ENCODE results near the gene OR56A1.
"Not testable (repeated sequence)": the region's sequence is repeated elsewhere in the genome, so short reads cannot be mapped to it uniquely, and the experiment has no call there.

Gene OR56A1, protein sequence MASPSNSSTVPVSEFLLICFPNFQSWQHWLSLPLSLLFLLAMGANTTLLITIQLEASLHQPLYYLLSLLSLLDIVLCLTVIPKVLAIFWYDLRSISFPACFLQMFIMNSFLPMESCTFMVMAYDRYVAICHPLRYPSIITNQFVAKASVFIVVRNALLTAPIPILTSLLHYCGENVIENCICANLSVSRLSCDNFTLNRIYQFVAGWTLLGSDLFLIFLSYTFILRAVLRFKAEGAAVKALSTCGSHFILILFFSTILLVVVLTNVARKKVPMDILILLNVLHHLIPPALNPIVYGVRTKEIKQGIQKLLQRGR

DNA sequence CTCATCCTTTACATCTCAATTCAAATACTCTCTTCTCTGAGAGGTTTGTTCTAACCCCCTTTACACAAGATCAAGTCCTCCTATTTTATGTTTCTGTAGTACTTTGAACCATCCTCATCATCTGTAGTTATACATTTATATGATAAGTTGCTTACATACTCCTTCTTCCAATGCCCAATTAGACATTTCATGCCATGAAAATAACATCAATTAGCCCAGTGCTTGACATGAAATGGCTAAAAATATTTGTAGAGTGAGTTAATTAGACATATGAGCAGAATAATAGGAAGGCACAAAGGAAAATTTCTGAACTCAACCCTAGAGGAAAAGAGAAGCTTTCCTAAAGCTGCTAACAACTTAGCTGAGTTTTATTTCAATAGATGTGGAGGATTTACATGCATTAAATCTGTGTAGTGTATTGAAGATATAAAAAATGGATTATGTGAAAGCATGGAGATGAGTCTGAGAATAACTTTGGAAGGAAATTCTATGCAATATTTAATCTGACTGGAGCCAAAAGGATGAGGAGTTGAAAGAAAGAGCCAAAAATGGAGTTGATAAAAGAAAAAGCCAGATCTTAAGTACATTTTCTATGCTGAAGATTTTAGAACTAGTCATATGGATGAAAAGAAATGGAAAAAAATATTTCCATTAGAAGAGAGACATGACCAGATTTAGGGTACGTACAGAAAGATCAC lies at the start of gene OR56A1:
OR56A1 (minus strand) TSS at position 51 of the 698 bp plus-strand sequence. CDS start 3,066 bp downstream, outside the sequence.
- Histone ChIP-seq H3K4me3 (ENCODE audit: low read length) (no peak within 1 kb of the TSS), H3K9me3 (ENCODE audit: control insufficient read depth, low read length) (no peaks in the 10 kb centered on the region), H3K4me1 (ENCODE audit: control insufficient read depth, insufficient read depth, low read length) (no peaks in the 10 kb centered on the region), H3K9ac (ENCODE audit: low read length) (no peak within 1 kb of the TSS), H3K27me3 (ENCODE audit: control insufficient read depth, insufficient read depth, low read length) (no peaks in the 10 kb centered on the region), H3K36me3 (ENCODE audit: control insufficient read depth, insufficient read depth, low read length) (no peaks in the 10 kb centered on the region)

DNA sequence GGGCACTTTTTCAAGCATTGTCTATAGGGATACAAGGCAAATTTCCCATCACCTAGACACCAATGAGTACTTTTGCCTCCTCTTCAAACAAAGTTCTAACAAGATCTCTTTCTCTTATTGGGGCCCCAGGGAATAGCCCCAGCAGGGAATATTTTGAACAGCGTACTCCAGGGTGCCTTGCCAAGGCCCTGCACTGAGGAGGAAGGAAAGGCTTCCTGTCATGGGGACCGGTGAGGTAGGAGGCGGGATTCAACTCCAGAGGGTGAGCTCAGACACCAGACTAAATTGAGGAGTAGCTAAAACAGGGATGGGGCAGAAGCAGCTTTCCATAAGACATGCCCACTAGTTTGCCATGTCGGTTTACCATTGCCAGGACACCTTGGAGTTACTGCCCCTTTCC lies 48.9 kb upstream of the OR56A1 start:
- Histone ChIP-seq H3K4me1 (ENCODE audit: control insufficient read depth, insufficient read depth, low read length) (no peaks in the 10 kb centered on the region), H3K27me3 (ENCODE audit: control insufficient read depth, insufficient read depth, low read length) (no peaks in the 10 kb centered on the region), H3K9ac (ENCODE audit: low read length) (no peak overlapping the region), H3K4me3 (ENCODE audit: low read length) (no peak overlapping the region), H3K9me3 (ENCODE audit: control insufficient read depth, low read length) (no peaks in the 10 kb centered on the region), H3K36me3 (ENCODE audit: control insufficient read depth, insufficient read depth, low read length) (no peaks in the 10 kb centered on the region)

DNA sequence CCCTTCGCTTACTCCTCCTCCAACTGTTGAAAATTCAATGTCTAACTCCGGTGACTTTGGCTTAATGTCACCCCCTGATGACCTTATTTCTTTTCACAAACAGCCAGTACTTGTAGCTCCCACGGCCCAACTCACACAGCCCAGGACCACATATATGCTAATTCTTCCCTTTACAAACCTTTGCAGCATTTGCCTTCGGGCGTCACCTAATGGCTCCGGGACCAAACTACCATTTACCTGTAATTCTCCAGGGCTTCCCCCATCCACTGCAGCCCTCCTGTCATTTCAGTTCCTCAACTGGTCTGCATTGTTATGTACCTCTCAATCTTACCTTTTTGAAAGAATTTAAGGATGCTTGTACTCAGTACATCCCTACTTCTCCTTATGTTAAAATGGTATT lies 47.2 kb upstream of the OR56A1 start:
- Histone ChIP-seq H3K36me3 (ENCODE audit: control insufficient read depth, insufficient read depth, low read length) (no peaks in the 10 kb centered on the region), H3K9me3 (ENCODE audit: control insufficient read depth, low read length) (no peaks in the 10 kb centered on the region), H3K4me3 (ENCODE audit: low read length) (no peak overlapping the region), H3K4me1 (ENCODE audit: control insufficient read depth, insufficient read depth, low read length) (no peaks in the 10 kb centered on the region), H3K9ac (ENCODE audit: low read length) (no peak overlapping the region), H3K27me3 (ENCODE audit: control insufficient read depth, insufficient read depth, low read length) (no peaks in the 10 kb centered on the region)

DNA sequence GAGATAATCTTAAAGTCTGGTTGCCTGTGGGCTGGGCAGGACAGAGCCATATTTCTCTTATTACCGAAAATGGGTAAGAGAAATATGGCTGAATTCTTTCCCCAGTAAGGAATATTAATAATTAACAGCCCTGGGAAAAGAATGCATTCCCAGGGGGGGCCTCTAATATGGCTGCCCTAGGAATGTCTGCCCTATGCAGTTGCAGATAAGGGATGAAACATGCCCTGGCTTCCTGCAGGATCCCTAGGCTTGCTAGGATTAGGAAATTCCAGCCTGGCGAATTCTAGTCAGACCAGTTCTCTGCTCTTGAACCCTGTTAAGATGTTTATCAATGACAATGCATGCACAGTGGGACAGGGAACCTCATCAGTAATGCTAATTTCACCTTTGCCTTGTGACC lies 45.9 kb upstream of the OR56A1 start:
- H3K9me3 ChIP-seq (ENCODE audit: control insufficient read depth, low read length); H3K4me1 ChIP-seq (ENCODE audit: control insufficient read depth, insufficient read depth, low read length); H3K9ac ChIP-seq (ENCODE audit: low read length); H3K4me3 ChIP-seq (ENCODE audit: low read length); H3K27me3 ChIP-seq (ENCODE audit: control insufficient read depth, insufficient read depth, low read length); H3K36me3 ChIP-seq (ENCODE audit: control insufficient read depth, insufficient read depth, low read length): not testable (repeated sequence)

DNA sequence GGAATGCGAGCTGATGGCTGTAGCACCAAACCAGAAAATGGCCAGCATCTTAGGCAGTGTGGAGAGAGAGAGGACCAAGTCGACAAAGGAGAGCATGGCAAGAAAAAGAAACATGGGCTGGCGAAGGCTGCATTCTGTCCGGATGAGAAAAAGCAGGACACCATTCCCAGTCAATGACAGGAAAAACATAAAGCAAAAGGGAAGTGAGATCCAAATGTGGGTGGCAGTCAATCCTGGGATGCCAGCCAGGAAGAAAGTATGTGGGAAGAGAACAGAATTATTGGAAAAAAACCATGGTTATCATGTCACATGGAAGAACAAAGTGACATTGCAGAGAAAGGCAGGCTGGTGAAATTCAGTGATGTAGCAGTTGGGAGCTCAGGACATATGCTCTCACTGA lies 36.9 kb upstream of the OR56A1 start:
- Histone ChIP-seq H3K4me3 (ENCODE audit: low read length) (no peak overlapping the region), H3K9ac (ENCODE audit: low read length) (no peak overlapping the region), H3K27me3 (ENCODE audit: control insufficient read depth, insufficient read depth, low read length) (no peaks in the 10 kb centered on the region), H3K4me1 (ENCODE audit: control insufficient read depth, insufficient read depth, low read length) (no peaks in the 10 kb centered on the region), H3K36me3 (ENCODE audit: control insufficient read depth, insufficient read depth, low read length) (no peaks in the 10 kb centered on the region), H3K9me3 (ENCODE audit: control insufficient read depth, low read length) (no peaks in the 10 kb centered on the region)

DNA sequence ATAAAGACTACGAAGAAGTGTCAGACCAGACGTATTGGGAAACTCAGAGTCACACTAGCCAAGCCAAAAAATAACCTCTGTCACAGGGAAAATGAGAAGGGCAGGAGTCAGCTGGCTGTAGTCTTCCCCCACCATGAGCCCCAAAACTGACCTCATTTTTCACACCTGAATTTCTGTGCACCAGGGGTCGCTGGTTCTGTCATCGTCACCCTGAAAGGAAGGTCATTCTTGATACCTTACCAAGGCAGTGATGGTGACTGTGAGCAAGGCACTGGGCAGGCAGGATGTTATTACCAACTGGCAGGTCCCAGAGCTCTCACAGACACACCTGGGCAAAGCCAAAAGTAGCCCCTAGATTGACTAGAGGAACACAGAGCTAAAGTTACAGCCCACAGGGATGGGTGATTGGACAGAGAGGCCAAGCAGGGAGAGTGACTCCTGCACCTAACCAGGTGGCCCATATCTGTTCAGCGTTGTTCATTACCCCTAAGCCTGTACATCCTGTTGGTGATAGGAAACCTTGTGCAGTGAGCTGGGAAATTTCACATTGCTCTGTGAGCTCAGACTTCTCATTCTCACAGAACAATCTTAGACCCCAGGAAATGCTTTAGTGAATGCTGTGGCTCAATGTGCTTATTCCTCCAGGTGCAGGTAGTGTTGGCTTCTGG lies 32.3 kb upstream of the OR56A1 start:
- Histone ChIP-seq H3K36me3 (ENCODE audit: control insufficient read depth, insufficient read depth, low read length) (no peaks in the 10 kb centered on the region), H3K9ac (ENCODE audit: low read length) (no peak overlapping the region), H3K27me3 (ENCODE audit: control insufficient read depth, insufficient read depth, low read length) (no peaks in the 10 kb centered on the region), H3K9me3 (ENCODE audit: control insufficient read depth, low read length) (no peaks in the 10 kb centered on the region), H3K4me1 (ENCODE audit: control insufficient read depth, insufficient read depth, low read length) (no peaks in the 10 kb centered on the region), H3K4me3 (ENCODE audit: low read length) (no peak overlapping the region)

DNA sequence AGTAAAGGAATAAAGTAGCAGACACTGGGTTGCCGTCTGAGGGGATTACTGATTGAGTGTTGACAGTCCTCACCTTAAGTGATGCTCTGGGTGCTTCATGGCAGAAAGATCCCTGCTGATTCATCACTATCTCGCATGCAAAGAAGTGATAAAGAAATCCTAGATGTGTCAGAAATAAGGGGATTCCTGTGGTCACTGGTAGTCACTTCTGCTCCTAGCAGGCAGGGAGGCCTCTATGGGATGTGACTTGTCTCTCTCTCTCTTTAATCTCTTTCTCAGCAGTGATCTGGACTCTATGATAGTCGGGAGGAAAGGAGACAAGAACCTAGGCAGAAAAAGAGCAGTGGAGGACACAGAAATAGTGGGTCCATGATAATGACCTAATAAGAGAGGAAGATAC lies 30.9 kb upstream of the OR56A1 start:
- Histone ChIP-seq H3K9me3 (ENCODE audit: control insufficient read depth, low read length) (no peaks in the 10 kb centered on the region), H3K4me1 (ENCODE audit: control insufficient read depth, insufficient read depth, low read length) (no peaks in the 10 kb centered on the region), H3K27me3 (ENCODE audit: control insufficient read depth, insufficient read depth, low read length) (no peaks in the 10 kb centered on the region), H3K9ac (ENCODE audit: low read length) (no peak overlapping the region), H3K36me3 (ENCODE audit: control insufficient read depth, insufficient read depth, low read length) (no peaks in the 10 kb centered on the region), H3K4me3 (ENCODE audit: low read length) (no peak overlapping the region)

DNA sequence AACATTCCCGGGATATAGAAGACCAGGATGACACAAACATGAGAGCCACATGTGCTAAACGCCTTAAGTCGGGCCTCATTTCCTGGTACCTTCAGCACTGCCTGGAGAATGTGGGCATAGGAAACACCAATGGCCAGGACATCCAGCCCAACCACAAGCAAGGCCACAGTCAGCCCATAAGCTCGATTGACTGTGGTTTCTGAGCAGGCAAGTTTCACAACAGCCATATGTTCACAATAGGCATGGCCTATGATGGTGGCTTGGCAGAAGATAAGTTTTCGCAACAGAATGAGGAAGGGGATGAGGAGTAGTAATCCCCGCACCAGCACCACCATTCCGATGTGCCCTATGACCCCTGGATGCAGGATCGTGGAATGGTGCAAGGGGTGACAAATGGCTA lies 26.9 kb upstream of the OR56A1 start:
- H3K27me3 ChIP-seq (ENCODE audit: control insufficient read depth, insufficient read depth, low read length) = no peaks in the 10 kb centered on the region
- H3K36me3 ChIP-seq (ENCODE audit: control insufficient read depth, insufficient read depth, low read length) = no peaks in the 10 kb centered on the region
- H3K4me3 ChIP-seq (ENCODE audit: low read length) = no peak overlapping the region
- H3K4me1 ChIP-seq (ENCODE audit: control insufficient read depth, insufficient read depth, low read length) = no peaks in the 10 kb centered on the region
- no peaks in the 10 kb centered on the region for H3K9me3 ChIP-seq (ENCODE audit: control insufficient read depth, low read length)
- H3K9ac ChIP-seq (ENCODE audit: low read length) = no peak overlapping the region

DNA sequence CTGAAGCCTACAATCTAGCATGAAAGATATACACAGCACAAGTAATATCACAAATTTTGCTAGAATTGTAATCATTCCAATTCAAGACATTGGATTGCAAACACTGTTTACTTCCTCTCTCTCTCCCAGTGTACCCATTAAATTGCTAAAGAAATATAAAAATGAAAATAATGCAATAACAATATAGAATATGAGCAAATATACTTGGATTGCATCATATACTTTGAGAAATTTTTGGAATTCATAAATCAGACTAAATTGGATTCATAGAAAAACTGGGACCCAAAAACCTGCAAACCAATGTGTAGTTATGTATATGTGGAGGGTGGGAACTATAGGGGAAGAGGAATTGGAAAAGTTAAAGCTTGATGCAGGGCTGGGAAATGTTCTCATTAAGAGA lies 25.0 kb upstream of the OR56A1 start:
- no peaks in the 10 kb centered on the region for H3K27me3 ChIP-seq (ENCODE audit: control insufficient read depth, insufficient read depth, low read length)
- no peaks in the 10 kb centered on the region for H3K9me3 ChIP-seq (ENCODE audit: control insufficient read depth, low read length)
- no peak overlapping the region for H3K4me3 ChIP-seq (ENCODE audit: low read length)
- no peak overlapping the region for H3K9ac ChIP-seq (ENCODE audit: low read length)
- H3K36me3 ChIP-seq (ENCODE audit: control insufficient read depth, insufficient read depth, low read length) = no peaks in the 10 kb centered on the region
- H3K4me1 ChIP-seq (ENCODE audit: control insufficient read depth, insufficient read depth, low read length) = no peaks in the 10 kb centered on the region

DNA sequence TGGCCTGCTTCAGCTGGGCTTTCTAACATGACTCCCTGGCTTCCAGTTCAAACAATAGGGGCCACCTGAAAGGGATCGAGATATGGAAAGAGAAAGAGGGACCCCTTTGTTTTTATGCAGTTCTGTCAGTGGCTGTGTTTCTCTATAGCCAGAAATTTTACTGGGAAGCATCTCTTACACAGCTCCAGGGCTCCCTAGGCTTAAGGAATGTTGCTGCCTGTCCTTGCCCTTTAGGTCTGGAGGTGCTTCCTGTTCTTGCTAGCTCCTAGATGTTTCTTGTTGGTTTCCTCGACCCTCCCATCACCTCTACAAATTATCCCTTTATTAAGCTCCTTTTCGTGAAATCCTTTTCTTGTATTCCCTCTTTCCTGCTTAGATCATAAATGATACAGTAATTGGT lies 21.8 kb upstream of the OR56A1 start:
- no peaks in the 10 kb centered on the region for H3K27me3 ChIP-seq (ENCODE audit: control insufficient read depth, insufficient read depth, low read length)
- no peaks in the 10 kb centered on the region for H3K4me1 ChIP-seq (ENCODE audit: control insufficient read depth, insufficient read depth, low read length)
- H3K4me3 ChIP-seq (ENCODE audit: low read length) = no peak overlapping the region
- no peaks in the 10 kb centered on the region for H3K36me3 ChIP-seq (ENCODE audit: control insufficient read depth, insufficient read depth, low read length)
- H3K9me3 ChIP-seq (ENCODE audit: control insufficient read depth, low read length) = no peaks in the 10 kb centered on the region
- H3K9ac ChIP-seq (ENCODE audit: low read length) = no peak overlapping the region

DNA sequence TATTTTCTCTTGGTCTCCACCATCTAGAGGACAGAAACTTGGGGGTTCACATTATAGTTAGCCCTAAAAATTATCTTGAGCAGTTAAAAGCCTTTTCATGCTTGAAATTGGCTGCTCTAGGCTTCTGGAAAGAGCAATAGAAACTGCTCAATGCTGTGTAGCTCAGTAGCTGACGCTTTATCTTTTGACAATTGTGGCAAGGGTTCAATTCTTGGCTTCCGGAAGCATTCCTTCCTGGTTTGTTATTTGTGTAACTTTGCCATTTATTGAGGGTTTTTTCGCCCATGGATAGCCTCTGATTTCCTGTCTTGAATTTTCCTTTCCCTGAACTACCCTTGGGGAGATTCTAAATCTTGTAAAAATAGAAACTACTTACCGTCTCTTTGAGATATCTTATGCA lies 10.3 kb upstream of the OR56A1 start:
- Histone ChIP-seq H3K9me3 (ENCODE audit: control insufficient read depth, low read length) (no peaks in the 10 kb centered on the region), H3K27me3 (ENCODE audit: control insufficient read depth, insufficient read depth, low read length) (no peaks in the 10 kb centered on the region), H3K4me1 (ENCODE audit: control insufficient read depth, insufficient read depth, low read length) (no peaks in the 10 kb centered on the region), H3K9ac (ENCODE audit: low read length) (no peak overlapping the region), H3K36me3 (ENCODE audit: control insufficient read depth, insufficient read depth, low read length) (no peaks in the 10 kb centered on the region), H3K4me3 (ENCODE audit: low read length) (no peak overlapping the region)

DNA sequence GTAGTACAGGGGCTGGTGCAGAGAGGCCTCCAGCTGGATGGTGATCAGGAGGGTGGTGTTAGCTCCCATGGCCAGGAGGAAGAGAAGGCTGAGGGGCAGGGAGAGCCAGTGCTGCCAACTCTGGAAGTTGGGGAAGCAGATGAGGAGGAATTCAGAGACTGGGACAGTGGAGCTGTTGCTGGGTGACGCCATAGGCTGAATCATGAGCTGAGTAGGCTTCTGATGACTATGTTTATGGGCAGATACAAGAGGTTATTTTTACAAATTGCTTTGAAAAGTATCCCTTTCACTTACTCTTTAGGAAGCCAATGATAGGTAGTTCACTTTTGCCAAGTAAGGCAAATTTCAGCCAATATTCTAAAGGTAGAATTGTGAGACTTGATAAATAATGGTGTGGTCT lies 3.1 kb downstream of the OR56A1 start:
- Histone ChIP-seq H3K9me3 (ENCODE audit: control insufficient read depth, low read length) (no peaks in the 10 kb centered on the region), H3K36me3 (ENCODE audit: control insufficient read depth, insufficient read depth, low read length) (no peaks in the 10 kb centered on the region), H3K4me1 (ENCODE audit: control insufficient read depth, insufficient read depth, low read length) (no peaks in the 10 kb centered on the region), H3K4me3 (ENCODE audit: low read length) (no peak overlapping the region), H3K9ac (ENCODE audit: low read length) (no peak overlapping the region), H3K27me3 (ENCODE audit: control insufficient read depth, insufficient read depth, low read length) (no peaks in the 10 kb centered on the region)

All from mucosa of stomach (tissue), 1 donor.